HepG2 (cell line): Measurements from ENCODE around the gene INHA. TPM values are rescaled to one million over a fixed set of nuclear protein-coding genes. Genes with fewer than 3 reads are reported as not detected.

Experiments
- FOXA3 ChIP-seq: IDR thresholded peaks from 2 replicates; pipeline ENCODE4 v1.6.1; 2016; ENCODE audit warnings: missing genetic modification reagents, missing compliant biosample characterization
- FOXO1 ChIP-seq: sonication (generic); formaldehyde crosslinking; IDR thresholded peaks from 2 replicates; pipeline ENCODE4 v1.4.0; 2020; ENCODE audit warnings: missing genetic modification reagents
- MTA1 ChIP-seq: sonication (generic); formaldehyde crosslinking; IDR thresholded peaks from 2 replicates; pipeline ENCODE4 v1.4.0; 2020; ENCODE audit warnings: missing genetic modification reagents, mild to moderate bottlenecking, borderline replicate concordance
- MTA3 ChIP-seq: sonication (generic); formaldehyde crosslinking; IDR thresholded peaks from 2 replicates; pipeline ENCODE4 v1.4.0; 2020; ENCODE audit warnings: missing genetic modification reagents
- NCOR1 ChIP-seq: fragments of 200-600 bp; sonication (generic); IDR thresholded peaks from 2 replicates; pipeline ENCODE4 v1.7.0; 2017; ENCODE audit warnings: antibody characterized with exemption, low read length, borderline replicate concordance
- PHF20 ChIP-seq: sonication (generic); formaldehyde crosslinking; IDR thresholded peaks from 2 replicates; pipeline ENCODE4 v1.5.0; 2020; ENCODE audit warnings: mild to moderate bottlenecking, missing genetic modification reagents
- RXRA ChIP-seq: sonication (generic); formaldehyde crosslinking; IDR thresholded peaks from 2 replicates; pipeline ENCODE4 v1.5.1; 2020; ENCODE audit warnings: missing genetic modification reagents
- SALL1 ChIP-seq: sonication (generic); formaldehyde crosslinking; IDR thresholded peaks from 2 replicates; pipeline ENCODE4 v1.8.0; 2022; ENCODE audit warnings: mild to moderate bottlenecking, missing genetic modification reagents
- SOX5 ChIP-seq: IDR thresholded peaks from 2 replicates; pipeline ENCODE4 v1.6.1; 2016; ENCODE audit warnings: borderline replicate concordance
- TBX2 ChIP-seq: sonication (generic); formaldehyde crosslinking; IDR thresholded peaks from 2 replicates; pipeline ENCODE4 v1.5.0; 2020; ENCODE audit warnings: missing genetic modification reagents, mild to moderate bottlenecking, borderline replicate concordance
- THAP11 ChIP-seq: IDR thresholded peaks from 2 replicates; pipeline ENCODE4 v1.6.1; 2016; ENCODE audit warnings: missing biosample characterization, missing genetic modification reagents
- ZBTB7B ChIP-seq: sonication (generic); formaldehyde crosslinking; IDR thresholded peaks from 2 replicates; pipeline ENCODE4 v1.4.0; 2020; ENCODE audit warnings: missing genetic modification reagents
- ZNF180 ChIP-seq: sonication (generic); formaldehyde crosslinking; IDR thresholded peaks from 2 replicates; pipeline ENCODE4 v1.4.0; 2020; ENCODE audit warnings: low read depth, missing genetic modification reagents, borderline replicate concordance
- ZNF335 ChIP-seq: sonication (generic); formaldehyde crosslinking; IDR thresholded peaks from 2 replicates; pipeline ENCODE4 v1.4.0; 2020; ENCODE audit warnings: missing genetic modification reagents
- ZNF644 ChIP-seq: IDR thresholded peaks from 2 replicates; pipeline ENCODE4 v1.6.1; 2016; ENCODE audit warnings: low read depth
- ZNF839 ChIP-seq: sonication (generic); formaldehyde crosslinking; IDR thresholded peaks from 2 replicates; pipeline ENCODE4 v1.4.0; 2020; ENCODE audit warnings: missing genetic modification reagents, mild to moderate bottlenecking, borderline replicate concordance
- polyA plus RNA-seq, 8 experiments: library from polyadenylated mRNA; depleted of rRNA in 3 of 8; stranded (reverse) in 7 of 8; unstranded in 1 of 8; fragments of >200 nt; fragmentation: Illumina TruSeq in 4 of 8; extraction: Trizol in 4 of 8; gene quantifications; 2 replicates each; pipeline versions ENCODE4 v1.2.1 to v1.2.3, GENCODE V29; 2011 to 2016; ENCODE audit warnings: low read depth in 4 of 8, missing spikeins in 1 of 8, mixed read lengths in 1 of 8; ENCODE audit not compliant: insufficient read depth in 1 of 8
- total RNA-seq, 5 experiments: library from RNA; depleted of rRNA; stranded (reverse); fragments of >200 nt; fragmentation: Illumina TruSeq; extraction: Trizol; gene quantifications; 2 replicates each; pipeline ENCODE4 v1.2.3, GENCODE V29; 2016; ENCODE audit warnings: low read depth in 1 of 5
- TF ChIP-seq, protein P1 (sequence below): sonication (generic); formaldehyde crosslinking; IDR thresholded peaks from 2 replicates; pipeline ENCODE4 v1.4.0; 2020; ENCODE audit warnings: mild to moderate bottlenecking, missing genetic modification reagents
- TF ChIP-seq, protein P2 (sequence below): sonication (generic); formaldehyde crosslinking; IDR thresholded peaks from 2 replicates; pipeline ENCODE4 v1.8.1; 2023; ENCODE audit warnings: mild to moderate bottlenecking, moderate library complexity, missing genetic modification reagents
- TF ChIP-seq, protein P3 (sequence below): conservative IDR thresholded peaks from 2 replicates; pipeline ENCODE4 v1.6.1; 2018; ENCODE audit warnings: missing genetic modification reagents
- TF ChIP-seq, protein P4 (sequence below): sonication (generic); formaldehyde crosslinking; IDR thresholded peaks from 2 replicates; pipeline ENCODE4 v1.5.0; 2020; ENCODE audit warnings: missing genetic modification reagents

INHA gene
- total and polyA plus RNA-seq, 2 of the 13 experiments (the other 11 are each of a cell fraction or from before 2014, with no cell fraction given): 4.1 to 15.2 TPM

DNA sequence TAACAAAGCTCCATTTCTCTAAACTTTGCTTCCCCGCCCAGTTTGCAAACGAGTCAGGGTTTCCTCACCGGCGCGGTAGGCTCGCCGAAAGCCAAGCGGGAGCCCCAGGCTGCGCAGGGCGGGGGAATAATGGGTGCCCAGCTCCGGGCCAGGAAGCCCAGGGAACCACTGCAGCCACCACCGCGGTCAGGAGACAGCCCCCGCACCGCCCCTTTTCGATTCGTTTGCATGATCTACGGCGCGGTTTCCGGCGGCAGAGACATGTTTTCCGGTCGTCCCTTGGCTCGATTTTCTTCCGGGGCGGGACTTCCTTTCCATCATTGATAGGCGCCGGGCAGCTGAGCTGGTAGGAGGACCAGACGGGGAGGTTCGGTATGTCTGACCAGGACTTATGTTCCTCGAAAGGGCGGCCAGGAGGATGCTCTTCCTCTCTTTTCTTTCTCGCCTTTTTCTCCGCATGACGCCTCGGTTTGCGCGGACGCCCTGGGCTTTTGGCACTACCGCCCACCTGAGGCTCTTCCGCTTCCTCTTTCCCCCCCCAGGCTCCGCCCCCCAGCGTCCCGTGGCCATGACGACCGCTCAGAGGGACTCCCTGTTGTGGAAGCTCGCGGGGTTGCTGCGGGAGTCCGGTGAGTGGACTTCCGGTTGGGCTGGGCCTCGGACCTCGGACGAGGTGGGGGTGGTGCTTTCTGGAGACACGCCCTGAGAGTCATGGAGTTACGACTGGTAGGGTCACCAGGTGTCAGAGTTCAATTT is 25.6 kb downstream of the INHA start, which contains the start of gene STK11IP (continued):
- TF ChIP-seq, protein P1, sequence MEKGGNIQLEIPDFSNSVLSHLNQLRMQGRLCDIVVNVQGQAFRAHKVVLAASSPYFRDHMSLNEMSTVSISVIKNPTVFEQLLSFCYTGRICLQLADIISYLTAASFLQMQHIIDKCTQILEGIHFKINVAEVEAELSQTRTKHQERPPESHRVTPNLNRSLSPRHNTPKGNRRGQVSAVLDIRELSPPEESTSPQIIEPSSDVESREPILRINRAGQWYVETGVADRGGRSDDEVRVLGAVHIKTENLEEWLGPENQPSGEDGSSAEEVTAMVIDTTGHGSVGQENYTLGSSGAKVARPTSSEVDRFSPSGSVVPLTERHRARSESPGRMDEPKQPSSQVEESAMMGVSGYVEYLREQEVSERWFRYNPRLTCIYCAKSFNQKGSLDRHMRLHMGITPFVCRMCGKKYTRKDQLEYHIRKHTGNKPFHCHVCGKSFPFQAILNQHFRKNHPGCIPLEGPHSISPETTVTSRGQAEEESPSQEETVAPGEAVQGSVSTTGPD (CRISPR knock-in tag): no peak
- TF ChIP-seq SALL1 (peak; percentile 59), FOXA3 (peak; percentile 66), NCOR1 (peak; percentile 81; the same call in 1 of the 2 replicates), THAP11 (CRISPR knock-in tag) (peak; percentile 95), FOXO1 (CRISPR knock-in tag) (peak; percentile 57), MTA1 (CRISPR knock-in tag) (peak; percentile 33; the same call in 1 of the 2 replicates), ZNF839 (CRISPR knock-in tag) (peak; percentile 93; the same call in 1 of the 2 replicates), TBX2 (CRISPR knock-in tag) (peak; percentile 76), SOX5 (CRISPR knock-in tag) (no peak), ZNF180 (CRISPR knock-in tag) (0 out of 2 replicates have a peak, but pooled peaks have one; percentile 63), MTA3 (CRISPR knock-in tag) (no peak), PHF20 (CRISPR knock-in tag) (peak; percentile 96), RXRA (CRISPR knock-in tag) (peak; percentile 79), ZNF335 (CRISPR knock-in tag) (peak; percentile 86), ZNF644 (no peak), ZBTB7B (0 out of 2 replicates have a peak, but pooled peaks have one; percentile 17)
- TF ChIP-seq, protein P2, sequence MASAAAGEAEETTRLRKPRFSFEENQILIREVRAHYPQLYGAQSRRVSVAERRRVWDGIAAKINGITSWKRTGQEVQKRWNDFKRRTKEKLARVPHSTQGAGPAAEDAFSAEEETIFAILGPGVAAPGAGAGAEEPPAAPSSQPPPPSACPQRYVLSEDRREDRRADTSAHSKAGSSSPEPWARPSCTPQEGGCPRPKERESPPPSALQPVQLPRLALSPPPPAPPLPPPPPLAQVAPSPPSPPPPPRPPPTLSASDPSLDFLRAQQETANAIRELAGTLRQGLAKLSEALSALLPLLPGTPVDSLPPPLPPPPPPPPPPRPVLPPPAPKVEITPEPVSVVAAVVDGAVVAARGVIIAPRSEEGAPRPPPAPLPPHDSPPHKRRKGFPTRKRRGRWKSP: peak; percentile 87
- TF ChIP-seq, protein P3, sequence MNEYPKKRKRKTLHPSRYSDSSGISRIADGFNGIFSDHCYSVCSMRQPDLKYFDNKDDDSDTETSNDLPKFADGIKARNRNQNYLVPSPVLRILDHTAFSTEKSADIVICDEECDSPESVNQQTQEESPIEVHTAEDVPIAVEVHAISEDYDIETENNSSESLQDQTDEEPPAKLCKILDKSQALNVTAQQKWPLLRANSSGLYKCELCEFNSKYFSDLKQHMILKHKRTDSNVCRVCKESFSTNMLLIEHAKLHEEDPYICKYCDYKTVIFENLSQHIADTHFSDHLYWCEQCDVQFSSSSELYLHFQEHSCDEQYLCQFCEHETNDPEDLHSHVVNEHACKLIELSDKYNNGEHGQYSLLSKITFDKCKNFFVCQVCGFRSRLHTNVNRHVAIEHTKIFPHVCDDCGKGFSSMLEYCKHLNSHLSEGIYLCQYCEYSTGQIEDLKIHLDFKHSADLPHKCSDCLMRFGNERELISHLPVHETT (CRISPR knock-in tag): peak; percentile 86
- TF ChIP-seq, protein P4, sequence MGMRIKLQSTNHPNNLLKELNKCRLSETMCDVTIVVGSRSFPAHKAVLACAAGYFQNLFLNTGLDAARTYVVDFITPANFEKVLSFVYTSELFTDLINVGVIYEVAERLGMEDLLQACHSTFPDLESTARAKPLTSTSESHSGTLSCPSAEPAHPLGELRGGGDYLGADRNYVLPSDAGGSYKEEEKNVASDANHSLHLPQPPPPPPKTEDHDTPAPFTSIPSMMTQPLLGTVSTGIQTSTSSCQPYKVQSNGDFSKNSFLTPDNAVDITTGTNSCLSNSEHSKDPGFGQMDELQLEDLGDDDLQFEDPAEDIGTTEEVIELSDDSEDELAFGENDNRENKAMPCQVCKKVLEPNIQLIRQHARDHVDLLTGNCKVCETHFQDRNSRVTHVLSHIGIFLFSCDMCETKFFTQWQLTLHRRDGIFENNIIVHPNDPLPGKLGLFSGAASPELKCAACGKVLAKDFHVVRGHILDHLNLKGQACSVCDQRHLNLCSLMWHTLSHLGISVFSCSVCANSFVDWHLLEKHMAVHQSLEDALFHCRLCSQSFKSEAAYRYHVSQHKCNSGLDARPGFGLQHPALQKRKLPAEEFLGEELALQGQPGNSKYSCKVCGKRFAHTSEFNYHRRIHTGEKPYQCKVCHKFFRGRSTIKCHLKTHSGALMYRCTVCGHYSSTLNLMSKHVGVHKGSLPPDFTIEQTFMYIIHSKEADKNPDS: no peak
